ENCODE results near the gene ZXDB.
"Not testable (repeated sequence)": the region's sequence is repeated elsewhere in the genome, so short reads cannot be mapped to it uniquely, and the experiment has no call there.

DNA sequence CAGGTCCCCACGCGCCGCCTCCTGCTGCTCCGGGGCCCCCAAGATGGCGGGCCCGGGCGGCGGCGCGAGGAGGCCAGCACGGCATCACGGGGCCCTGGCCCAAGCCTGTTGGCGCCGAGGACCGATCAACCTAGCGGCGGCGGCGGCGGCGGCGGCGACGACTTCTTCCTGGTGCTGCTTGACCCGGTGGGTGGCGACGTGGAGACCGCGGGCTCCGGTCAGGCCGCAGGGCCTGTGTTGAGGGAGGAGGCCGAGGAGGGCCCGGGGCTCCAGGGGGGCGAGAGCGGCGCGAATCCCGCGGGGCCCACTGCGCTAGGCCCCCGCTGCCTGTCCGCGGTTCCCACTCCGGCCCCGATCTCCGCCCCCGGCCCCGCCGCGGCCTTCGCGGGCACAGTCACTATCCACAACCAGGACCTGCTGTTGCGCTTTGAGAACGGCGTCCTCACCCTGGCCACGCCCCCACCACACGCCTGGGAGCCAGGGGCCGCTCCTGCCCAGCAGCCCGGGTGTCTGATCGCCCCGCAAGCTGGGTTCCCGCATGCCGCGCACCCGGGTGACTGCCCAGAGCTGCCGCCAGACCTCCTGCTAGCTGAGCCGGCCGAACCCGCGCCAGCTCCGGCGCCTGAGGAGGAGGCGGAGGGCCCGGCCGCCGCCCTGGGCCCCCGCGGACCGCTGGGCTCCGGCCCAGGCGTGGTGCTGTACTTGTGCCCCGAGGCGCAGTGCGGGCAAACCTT lies 516 bp downstream of the ZXDB start:
- TF ChIP-seq, protein P1, sequence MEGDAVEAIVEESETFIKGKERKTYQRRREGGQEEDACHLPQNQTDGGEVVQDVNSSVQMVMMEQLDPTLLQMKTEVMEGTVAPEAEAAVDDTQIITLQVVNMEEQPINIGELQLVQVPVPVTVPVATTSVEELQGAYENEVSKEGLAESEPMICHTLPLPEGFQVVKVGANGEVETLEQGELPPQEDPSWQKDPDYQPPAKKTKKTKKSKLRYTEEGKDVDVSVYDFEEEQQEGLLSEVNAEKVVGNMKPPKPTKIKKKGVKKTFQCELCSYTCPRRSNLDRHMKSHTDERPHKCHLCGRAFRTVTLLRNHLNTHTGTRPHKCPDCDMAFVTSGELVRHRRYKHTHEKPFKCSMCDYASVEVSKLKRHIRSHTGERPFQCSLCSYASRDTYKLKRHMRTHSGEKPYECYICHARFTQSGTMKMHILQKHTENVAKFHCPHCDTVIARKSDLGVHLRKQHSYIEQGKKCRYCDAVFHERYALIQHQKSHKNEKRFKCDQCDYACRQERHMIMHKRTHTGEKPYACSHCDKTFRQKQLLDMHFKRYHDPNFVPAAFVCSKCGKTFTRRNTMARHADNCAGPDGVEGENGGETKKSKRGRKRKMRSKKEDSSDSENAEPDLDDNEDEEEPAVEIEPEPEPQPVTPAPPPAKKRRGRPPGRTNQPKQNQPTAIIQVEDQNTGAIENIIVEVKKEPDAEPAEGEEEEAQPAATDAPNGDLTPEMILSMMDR (IDR thresholded peaks at IDR 0.05): not testable (repeated sequence)
- not testable (repeated sequence) for TF ChIP-seq POLR2A (IDR thresholded peaks at IDR 0.05)

All from testis (tissue), 2 donors.